HCT116 (cell line): ENCODE data around the gene OSBP2. TPM values are rescaled to one million over a fixed set of nuclear protein-coding genes. Genes with fewer than 3 reads are reported as not detected.

Experiments
- ATAC-seq: fragments of 200-7000 bp; cut with Tn5 transposase; 2 replicates; pipeline ENCODE4 v1.9.1; 2020; ENCODE audit warnings: mild to moderate bottlenecking, moderate library complexity
- BruUV-seq: library from RNA; stranded (reverse); fragments of 400-500 nt; replicated peaks from 2 replicates; lab custom pipeline; 2021; lab: Mats Ljungman, UMichigan
- CTCF ChIA-PET: fragments of 300-600 bp; sonication (Branson Sonifier 250); formaldehyde crosslinking; loops from one replicate; lab custom pipeline; 2021; ENCODE audit warnings: antibody characterized with exemption; lab: Charles Lee
- POLR2A ChIA-PET: fragments of 300-600, 350-600 bp; sonication (Branson Sonifier 250); formaldehyde crosslinking; loops from one replicate; lab custom pipeline; 2021; ENCODE audit warnings: antibody characterized with exemption; lab: Charles Lee
- RAD21 ChIA-PET, 2 experiments: fragments of 300-600 bp; sonication (Branson Sonifier 250); formaldehyde crosslinking; loops; one replicate each; lab custom pipeline; 2023; ENCODE audit warnings: low total read pairs in 2 of 2; ENCODE audit not compliant: uncharacterized antibody in 2 of 2, unreplicated experiment in 2 of 2, low non-redundant PET in 1 of 2; lab: Charles Lee
- DNase-seq: peaks from one replicate; pipeline ENCODE4 v3.0.0-alpha.2; 2010; ENCODE audit warnings: low read depth, low spot score
- H2AFZ ChIP-seq: fragments of 200-600 bp; shearing (Covaris generic), sonication (generic); 2 replicates; pipeline ENCODE4 v1.6.1; 2017; ENCODE audit warnings: low read depth, mixed run types, mixed read lengths, antibody characterized with exemption, low read length; ENCODE audit not compliant: poor library complexity, severe bottlenecking
- H3K27ac ChIP-seq: 2 replicates; pipeline ENCODE4 v1.5.1; 2012; ENCODE audit warnings: low read depth, low read length
- H3K27me3 ChIP-seq: fragments of 200-600 bp; sonication (generic); 2 replicates; pipeline ENCODE4 v1.6.1; 2016; ENCODE audit warnings: mixed run types, low read length, mixed read lengths; ENCODE audit not compliant: insufficient read depth
- H3K36me3 ChIP-seq, 2 experiments: fragments of 200-500 bp in 1 of 2; fragments of 200-600 bp in 1 of 2; sonication (Bioruptor generic) in 1 of 2; sonication (generic) in 1 of 2; 2 replicates each; pipeline versions ENCODE4 v1.5.1 to v1.6.1; 2014 to 2016; ENCODE audit warnings: low read length in 2 of 2, inconsistent platforms in 1 of 2, mixed read lengths in 1 of 2, mixed run types in 1 of 2; ENCODE audit not compliant: insufficient read depth in 2 of 2, control insufficient read depth in 1 of 2
- H3K4me1 ChIP-seq, 2 experiments: fragments of 200-600 bp in 1 of 2; sonication (generic) in 1 of 2; 2 replicates each; pipeline versions ENCODE4 v1.5.1 to v1.6.1; 2012 to 2017; ENCODE audit warnings: low read length in 2 of 2, inconsistent platforms in 1 of 2, mild to moderate bottlenecking in 1 of 2, mixed read lengths in 1 of 2, mixed run types in 1 of 2, moderate library complexity in 1 of 2; ENCODE audit not compliant: insufficient read depth in 2 of 2, control insufficient read depth in 1 of 2
- H3K4me2 ChIP-seq: fragments of 200-600 bp; sonication (generic); 2 replicates; pipeline ENCODE4 v1.6.1; 2017; ENCODE audit warnings: mixed run types, low read length, mixed read lengths
- H3K4me3 ChIP-seq, 2 experiments: fragments of 200-600 bp in 1 of 2; sonication (generic) in 1 of 2; replicated peaks in 1 of 2; 2 replicates each; pipeline ENCODE4 v1.5.1; 2011 to 2016; ENCODE audit warnings: low read length in 2 of 2, control low read depth in 1 of 2, low read depth in 1 of 2, mild to moderate bottlenecking in 1 of 2, mixed read lengths in 1 of 2, mixed run types in 1 of 2
- H3K79me2 ChIP-seq: fragments of 200-600 bp; sonication (generic); 2 replicates; pipeline ENCODE4 v1.6.1; 2017; ENCODE audit warnings: mild to moderate bottlenecking, mixed run types, low read length, moderate library complexity, mixed read lengths; ENCODE audit not compliant: insufficient read depth
- H3K9ac ChIP-seq: fragments of 200-600 bp; sonication (generic); 2 replicates; pipeline ENCODE4 v1.6.1; 2016; ENCODE audit warnings: low read length, mixed read lengths
- H3K9me2 ChIP-seq: fragments of 200-600 bp; sonication (generic), shearing (Covaris generic); 2 replicates; pipeline ENCODE4 v1.6.1; 2017; ENCODE audit warnings: mixed run types, mild to moderate bottlenecking, moderate library complexity; ENCODE audit not compliant: insufficient read depth
- H3K9me3 ChIP-seq, 2 experiments: fragments of 200-500 bp in 1 of 2; fragments of 200-600 bp in 1 of 2; sonication (Bioruptor generic) in 1 of 2; sonication (generic) in 1 of 2; 2 replicates each; pipeline ENCODE4 v1.6.1; 2014 to 2017; ENCODE audit warnings: low read length in 2 of 2, mixed read lengths in 2 of 2, inconsistent platforms in 1 of 2, low read depth in 1 of 2, mild to moderate bottlenecking in 1 of 2, mixed run types in 1 of 2, moderate library complexity in 1 of 2; ENCODE audit not compliant: control insufficient read depth in 1 of 2, insufficient read depth in 1 of 2
- H4K20me1 ChIP-seq: fragments of 200-600 bp; sonication (generic), shearing (Covaris generic); 2 replicates; pipeline ENCODE4 v1.6.1; 2017; ENCODE audit warnings: mixed run types, mild to moderate bottlenecking, moderate library complexity; ENCODE audit not compliant: insufficient read depth
- CBX3 ChIP-seq: IDR thresholded peaks from 2 replicates; pipeline ENCODE4 v1.6.1; 2012; ENCODE audit warnings: low read depth
- EGR1 ChIP-seq: IDR thresholded peaks from 2 replicates; pipeline ENCODE4 v1.6.1; 2012; ENCODE audit warnings: low read depth
- ELF1 ChIP-seq: IDR thresholded peaks from 2 replicates; pipeline ENCODE4 v1.6.1; 2012; ENCODE audit warnings: low read depth, borderline replicate concordance
- EZH2 ChIP-seq: fragments of 200-600 bp; sonication (generic); IDR thresholded peaks from 2 replicates; pipeline ENCODE4 v1.6.1; 2017; ENCODE audit warnings: antibody characterized with exemption, mixed run types
- POLR2A ChIP-seq: IDR thresholded peaks from 2 replicates; pipeline ENCODE4 v1.7.0; 2011; ENCODE audit warnings: borderline replicate concordance; ENCODE audit not compliant: insufficient read depth, insufficient read length; ENCODE audit errors: extremely low read depth
- POLR2AphosphoS5 ChIP-seq: IDR thresholded peaks from 2 replicates; pipeline ENCODE4 v1.6.1; 2011; ENCODE audit warnings: mild to moderate bottlenecking, low read depth, low read length, moderate library complexity
- SIN3A ChIP-seq: IDR thresholded peaks from 2 replicates; pipeline ENCODE4 v1.6.1; 2012; ENCODE audit warnings: low read depth
- SP1 ChIP-seq: IDR thresholded peaks from 2 replicates; pipeline ENCODE4 v1.6.1; 2012; ENCODE audit warnings: low read depth
- YY1 ChIP-seq: IDR thresholded peaks from 2 replicates; pipeline ENCODE4 v1.6.1; 2011; ENCODE audit warnings: low read length, low read depth, moderate library complexity, mild to moderate bottlenecking; ENCODE audit not compliant: insufficient replicate concordance; ENCODE audit errors: extremely low read depth
- ZFX ChIP-seq: fragments of 450-650 bp; IDR thresholded peaks from 2 replicates; pipeline ENCODE4 v1.6.1; 2017
- intact Hi-C: fragments of 100-400 bp; cut with micrococcal nuclease; formaldehyde crosslinking; loops from 2 replicates; pipeline ENCODE4 v1.10.0; 2022
- total RNA-seq: library from RNA; stranded (reverse); gene quantifications from one replicate; pipeline ENCODE4 v1.2.1, GENCODE V29; 2021; ENCODE audit not compliant: unreplicated experiment
- TF ChIP-seq, protein P1 (sequence below): IDR thresholded peaks from 2 replicates; pipeline ENCODE4 v1.6.1; 2011; ENCODE audit warnings: mild to moderate bottlenecking, low read length, moderate library complexity; ENCODE audit not compliant: insufficient replicate concordance; ENCODE audit errors: extremely low read depth
- TF ChIP-seq, protein P2 (sequence below): IDR thresholded peaks from 2 replicates; pipeline ENCODE4 v1.6.1; 2012
- TF ChIP-seq, protein P3 (sequence below): IDR thresholded peaks from 2 replicates; pipeline ENCODE4 v1.6.1; 2012; ENCODE audit warnings: low read depth
- TF ChIP-seq, protein P4 (sequence below), 3 experiments: fragments of 200-600 bp in 1 of 3; sonication (generic) in 1 of 3; IDR thresholded peaks in 2 of 3; conservative IDR thresholded peaks in 1 of 3; 2 replicates each; pipeline ENCODE4 v1.5.1; 2012 to 2017; ENCODE audit warnings: low read depth in 2 of 3, low read length in 2 of 3, antibody characterized with exemption in 1 of 3, borderline replicate concordance in 1 of 3, control low read depth in 1 of 3, mild to moderate bottlenecking in 1 of 3, mixed read lengths in 1 of 3, mixed run types in 1 of 3, moderate library complexity in 1 of 3; ENCODE audit not compliant: insufficient read depth in 1 of 3
- TF ChIP-seq, protein P5 (sequence below): IDR thresholded peaks from 2 replicates; pipeline ENCODE4 v1.6.1; 2012

Gene OSBP2
- total RNA-seq, 1 experiment from 2014 or later = 12.9 TPM

DNA sequence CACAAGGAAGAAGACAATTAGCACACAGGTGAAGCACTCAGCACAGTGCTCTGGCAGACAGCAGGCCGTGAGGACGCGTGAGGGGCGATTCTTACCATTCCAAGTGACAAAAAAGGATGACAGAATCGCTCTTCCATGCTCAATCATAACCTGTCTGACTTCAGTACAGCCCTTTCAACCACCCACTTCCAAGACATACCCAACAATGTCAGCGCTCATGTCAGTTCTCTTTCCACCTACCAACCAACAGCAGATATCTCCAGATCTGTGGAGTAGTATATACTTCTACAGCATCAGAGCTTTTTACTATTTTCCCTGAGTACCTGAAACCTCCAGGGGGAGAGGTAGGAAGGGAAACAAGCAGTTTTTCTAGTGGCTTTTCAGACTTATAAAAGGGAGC lies 233.7 kb downstream of the OSBP2 start:
- no peaks in the 10 kb centered on the region for H3K9me2 ChIP-seq
- H3K27me3 ChIP-seq = no peaks in the 10 kb centered on the region
- CTCF ChIA-PET = no interaction called here
- RAD21 ChIA-PET = no interaction called here
- H3K4me3 ChIP-seq = no peak overlapping the region
- H4K20me1 ChIP-seq = no peaks in the 10 kb centered on the region
- no peak overlapping the region for H2AFZ ChIP-seq
- no peak overlapping the region for H3K9ac ChIP-seq
- peaks cover 18 to 21% of the 10 kb centered on the region in 2 experiments; a peak in 3 of 4 replicates for H3K36me3 ChIP-seq
- TF ChIP-seq ZFX = no peak
- TF ChIP-seq SP1 = no peak
- TF ChIP-seq, protein P1, sequence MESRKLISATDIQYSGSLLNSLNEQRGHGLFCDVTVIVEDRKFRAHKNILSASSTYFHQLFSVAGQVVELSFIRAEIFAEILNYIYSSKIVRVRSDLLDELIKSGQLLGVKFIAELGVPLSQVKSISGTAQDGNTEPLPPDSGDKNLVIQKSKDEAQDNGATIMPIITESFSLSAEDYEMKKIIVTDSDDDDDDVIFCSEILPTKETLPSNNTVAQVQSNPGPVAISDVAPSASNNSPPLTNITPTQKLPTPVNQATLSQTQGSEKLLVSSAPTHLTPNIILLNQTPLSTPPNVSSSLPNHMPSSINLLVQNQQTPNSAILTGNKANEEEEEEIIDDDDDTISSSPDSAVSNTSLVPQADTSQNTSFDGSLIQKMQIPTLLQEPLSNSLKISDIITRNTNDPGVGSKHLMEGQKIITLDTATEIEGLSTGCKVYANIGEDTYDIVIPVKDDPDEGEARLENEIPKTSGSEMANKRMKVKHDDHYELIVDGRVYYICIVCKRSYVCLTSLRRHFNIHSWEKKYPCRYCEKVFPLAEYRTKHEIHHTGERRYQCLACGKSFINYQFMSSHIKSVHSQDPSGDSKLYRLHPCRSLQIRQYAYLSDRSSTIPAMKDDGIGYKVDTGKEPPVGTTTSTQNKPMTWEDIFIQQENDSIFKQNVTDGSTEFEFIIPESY = no peak
- TF ChIP-seq EZH2 = no peak
- TF ChIP-seq, protein P2, sequence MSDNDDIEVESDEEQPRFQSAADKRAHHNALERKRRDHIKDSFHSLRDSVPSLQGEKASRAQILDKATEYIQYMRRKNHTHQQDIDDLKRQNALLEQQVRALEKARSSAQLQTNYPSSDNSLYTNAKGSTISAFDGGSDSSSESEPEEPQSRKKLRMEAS = no peak
- TF ChIP-seq SIN3A = no peak
- TF ChIP-seq EGR1 = no peak
- TF ChIP-seq, protein P3, sequence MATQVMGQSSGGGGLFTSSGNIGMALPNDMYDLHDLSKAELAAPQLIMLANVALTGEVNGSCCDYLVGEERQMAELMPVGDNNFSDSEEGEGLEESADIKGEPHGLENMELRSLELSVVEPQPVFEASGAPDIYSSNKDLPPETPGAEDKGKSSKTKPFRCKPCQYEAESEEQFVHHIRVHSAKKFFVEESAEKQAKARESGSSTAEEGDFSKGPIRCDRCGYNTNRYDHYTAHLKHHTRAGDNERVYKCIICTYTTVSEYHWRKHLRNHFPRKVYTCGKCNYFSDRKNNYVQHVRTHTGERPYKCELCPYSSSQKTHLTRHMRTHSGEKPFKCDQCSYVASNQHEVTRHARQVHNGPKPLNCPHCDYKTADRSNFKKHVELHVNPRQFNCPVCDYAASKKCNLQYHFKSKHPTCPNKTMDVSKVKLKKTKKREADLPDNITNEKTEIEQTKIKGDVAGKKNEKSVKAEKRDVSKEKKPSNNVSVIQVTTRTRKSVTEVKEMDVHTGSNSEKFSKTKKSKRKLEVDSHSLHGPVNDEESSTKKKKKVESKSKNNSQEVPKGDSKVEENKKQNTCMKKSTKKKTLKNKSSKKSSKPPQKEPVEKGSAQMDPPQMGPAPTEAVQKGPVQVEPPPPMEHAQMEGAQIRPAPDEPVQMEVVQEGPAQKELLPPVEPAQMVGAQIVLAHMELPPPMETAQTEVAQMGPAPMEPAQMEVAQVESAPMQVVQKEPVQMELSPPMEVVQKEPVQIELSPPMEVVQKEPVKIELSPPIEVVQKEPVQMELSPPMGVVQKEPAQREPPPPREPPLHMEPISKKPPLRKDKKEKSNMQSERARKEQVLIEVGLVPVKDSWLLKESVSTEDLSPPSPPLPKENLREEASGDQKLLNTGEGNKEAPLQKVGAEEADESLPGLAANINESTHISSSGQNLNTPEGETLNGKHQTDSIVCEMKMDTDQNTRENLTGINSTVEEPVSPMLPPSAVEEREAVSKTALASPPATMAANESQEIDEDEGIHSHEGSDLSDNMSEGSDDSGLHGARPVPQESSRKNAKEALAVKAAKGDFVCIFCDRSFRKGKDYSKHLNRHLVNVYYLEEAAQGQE = no peak
- TF ChIP-seq, protein P4, sequence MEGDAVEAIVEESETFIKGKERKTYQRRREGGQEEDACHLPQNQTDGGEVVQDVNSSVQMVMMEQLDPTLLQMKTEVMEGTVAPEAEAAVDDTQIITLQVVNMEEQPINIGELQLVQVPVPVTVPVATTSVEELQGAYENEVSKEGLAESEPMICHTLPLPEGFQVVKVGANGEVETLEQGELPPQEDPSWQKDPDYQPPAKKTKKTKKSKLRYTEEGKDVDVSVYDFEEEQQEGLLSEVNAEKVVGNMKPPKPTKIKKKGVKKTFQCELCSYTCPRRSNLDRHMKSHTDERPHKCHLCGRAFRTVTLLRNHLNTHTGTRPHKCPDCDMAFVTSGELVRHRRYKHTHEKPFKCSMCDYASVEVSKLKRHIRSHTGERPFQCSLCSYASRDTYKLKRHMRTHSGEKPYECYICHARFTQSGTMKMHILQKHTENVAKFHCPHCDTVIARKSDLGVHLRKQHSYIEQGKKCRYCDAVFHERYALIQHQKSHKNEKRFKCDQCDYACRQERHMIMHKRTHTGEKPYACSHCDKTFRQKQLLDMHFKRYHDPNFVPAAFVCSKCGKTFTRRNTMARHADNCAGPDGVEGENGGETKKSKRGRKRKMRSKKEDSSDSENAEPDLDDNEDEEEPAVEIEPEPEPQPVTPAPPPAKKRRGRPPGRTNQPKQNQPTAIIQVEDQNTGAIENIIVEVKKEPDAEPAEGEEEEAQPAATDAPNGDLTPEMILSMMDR (IDR thresholded peaks at IDR 0.05 in 2 of 3, conservative IDR thresholded peaks at IDR 0.05 in 1 of 3; ENCODE audit: borderline replicate concordance in 1 of 3, insufficient read depth in 1 of 3, low read depth in 2 of 3, low read length in 2 of 3) = no peak
- TF ChIP-seq, protein P5, sequence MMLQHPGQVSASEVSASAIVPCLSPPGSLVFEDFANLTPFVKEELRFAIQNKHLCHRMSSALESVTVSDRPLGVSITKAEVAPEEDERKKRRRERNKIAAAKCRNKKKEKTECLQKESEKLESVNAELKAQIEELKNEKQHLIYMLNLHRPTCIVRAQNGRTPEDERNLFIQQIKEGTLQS = no peak
- no peak for TF ChIP-seq CBX3
- TF ChIP-seq POLR2A = no peak
- no peak for TF ChIP-seq POLR2AphosphoS5
- no peak for TF ChIP-seq YY1
- no peak for TF ChIP-seq ELF1
- POLR2A ChIA-PET = no interaction called here
- no peak overlapping the region for H3K4me2 ChIP-seq
- no peaks in the 10 kb centered on the region for H3K79me2 ChIP-seq
- intact Hi-C loops = loop anchor here (10.0 kb wide), 1 partner anchor 294 kb away; the partner anchor contains the start of gene SLC35E4
- H3K27ac ChIP-seq = no peak overlapping the region
- no peaks in the 10 kb centered on the region for H3K4me1 ChIP-seq
- DNase-seq = no peak
- ATAC-seq = no peak
- no peaks in the 10 kb centered on the region for H3K9me3 ChIP-seq
- BruUV-seq = no TSS peak
